Neuronal stem cell (in vitro differentiated cells): ENCODE measurements around the gene GPR65. TPM values are rescaled to one million over a fixed set of nuclear protein-coding genes. Genes with fewer than 3 reads are reported as not detected.

Experiments
- DNase-seq: peaks from one replicate; pipeline ENCODE4 v3.0.0-alpha.2; 2013; ENCODE audit warnings: low spot score
- H2AFZ ChIP-seq: one replicate; pipeline ENCODE4 v1.6.1; 2013; ENCODE audit warnings: mild to moderate bottlenecking, low read length, inconsistent platforms
- H2AK5ac ChIP-seq: 2 replicates; pipeline ENCODE4 v1.6.1; 2013; ENCODE audit warnings: low read depth, mild to moderate bottlenecking, inconsistent platforms, low read length, moderate library complexity, mixed read lengths
- H2BK120ac ChIP-seq: 2 replicates; pipeline ENCODE4 v1.6.1; 2013; ENCODE audit warnings: low read depth, mild to moderate bottlenecking, inconsistent platforms, low read length, moderate library complexity, mixed read lengths
- H2BK12ac ChIP-seq: one replicate; pipeline ENCODE4 v1.6.1; 2013; ENCODE audit warnings: low read length, inconsistent platforms
- H2BK15ac ChIP-seq: 2 replicates; pipeline ENCODE4 v1.6.1; 2013; ENCODE audit warnings: mild to moderate bottlenecking, low read length, inconsistent platforms, mixed read lengths
- H2BK5ac ChIP-seq: one replicate; pipeline ENCODE4 v1.6.1; 2013; ENCODE audit warnings: inconsistent platforms, mild to moderate bottlenecking, low read length, moderate library complexity
- H3K14ac ChIP-seq: one replicate; pipeline ENCODE4 v1.6.1; 2013; ENCODE audit warnings: low read length, inconsistent platforms
- H3K18ac ChIP-seq: 2 replicates; pipeline ENCODE4 v1.6.1; 2013; ENCODE audit warnings: low read length, inconsistent platforms
- H3K23ac ChIP-seq: 2 replicates; pipeline ENCODE4 v1.6.1; 2013; ENCODE audit warnings: low read depth, mild to moderate bottlenecking, mixed read lengths, low read length, inconsistent platforms; ENCODE audit not compliant: poor library complexity
- H3K27ac ChIP-seq: replicated peaks from 3 replicates; pipeline ENCODE4 v1.5.1; 2013; ENCODE audit warnings: low read length, inconsistent platforms
- H3K27me3 ChIP-seq, 3 experiments: 2 replicates each; pipeline ENCODE4 v1.6.1; 2013; ENCODE audit warnings: low read length in 3 of 3, mild to moderate bottlenecking in 2 of 3, inconsistent platforms in 1 of 3, low read depth in 1 of 3, mixed read lengths in 1 of 3, moderate library complexity in 1 of 3; ENCODE audit not compliant: control insufficient read depth in 3 of 3, insufficient read depth in 3 of 3
- H3K36me3 ChIP-seq, 2 donors: replicated peaks in 1 of 2; 2 replicates each; pipeline ENCODE4 v1.6.1; 2013; ENCODE audit warnings: low read length in 2 of 2; ENCODE audit not compliant: control insufficient read depth in 2 of 2, insufficient read depth in 2 of 2
- H3K4ac ChIP-seq: 2 replicates; pipeline ENCODE4 v1.6.1; 2013; ENCODE audit warnings: inconsistent platforms, mild to moderate bottlenecking, low read length, moderate library complexity
- H3K4me1 ChIP-seq, 2 donors: 1 replicate in 1 of 2; 2 replicates in 1 of 2; pipeline ENCODE4 v1.6.1; 2013; ENCODE audit warnings: low read length in 2 of 2, low read depth in 1 of 2; ENCODE audit not compliant: control insufficient read depth in 2 of 2, insufficient read depth in 1 of 2
- H3K4me2 ChIP-seq: one replicate; pipeline ENCODE4 v1.6.1; 2013; ENCODE audit warnings: mild to moderate bottlenecking, low read length, inconsistent platforms; ENCODE audit not compliant: insufficient read depth, poor library complexity, severe bottlenecking
- H3K4me3 ChIP-seq, 2 donors: 2 replicates each; pipeline ENCODE4 v1.5.1; 2013; ENCODE audit warnings: low read length in 2 of 2, mild to moderate bottlenecking in 2 of 2, inconsistent platforms in 1 of 2, moderate library complexity in 1 of 2
- H3K79me1 ChIP-seq: one replicate; pipeline ENCODE4 v1.6.1; 2013; ENCODE audit warnings: low read depth, mild to moderate bottlenecking, inconsistent platforms, low read length, moderate library complexity
- H3K9ac ChIP-seq: one replicate; pipeline ENCODE4 v1.6.1; 2013; ENCODE audit warnings: mild to moderate bottlenecking, low read depth, low read length, inconsistent platforms; ENCODE audit not compliant: poor library complexity
- H3K9me3 ChIP-seq, 2 donors: replicated peaks in 1 of 2; 2 replicates each; pipeline versions ENCODE3 to v1.6.1; 2013; ENCODE audit warnings: low read length in 2 of 2, mild to moderate bottlenecking in 2 of 2, inconsistent platforms in 1 of 2, low read depth in 1 of 2, mixed read lengths in 1 of 2, moderate library complexity in 1 of 2; ENCODE audit not compliant: control insufficient read depth in 2 of 2, insufficient read depth in 1 of 2
- H4K8ac ChIP-seq: one replicate; pipeline ENCODE4 v1.6.1; 2013; ENCODE audit warnings: low read depth, mild to moderate bottlenecking, inconsistent platforms, low read length, moderate library complexity
- H4K91ac ChIP-seq: one replicate; pipeline ENCODE4 v1.6.1; 2013; ENCODE audit warnings: low read length, low read depth, mild to moderate bottlenecking, inconsistent platforms; ENCODE audit not compliant: poor library complexity
- WGBS, 2 donors: extraction: QIAGEN DNeasy Blood & Tissue Kit; methylation state at CpG; one replicate each; pipeline ENCODE4 v1.1.7; 2013; ENCODE audit warnings: missing lambda C conversion rate in 2 of 2, mixed read lengths in 1 of 2; ENCODE audit not compliant: insufficient read length in 2 of 2, insufficient replicate concordance in 1 of 2; ENCODE audit errors: extremely low coverage in 2 of 2; 5-methylcytosine and 5-hydroxymethylcytosine counted together
- small RNA-seq: library from polyadenylated mRNA; stranded (forward); fragments of <200 nt; extraction: miRNeasy Mini kit (QIAGEN cat#:217004); gene quantifications from one replicate; pipeline ENCODE3, GENCODE V24; 2013; ENCODE audit not compliant: insufficient read depth

The GPR65 gene

DNA sequence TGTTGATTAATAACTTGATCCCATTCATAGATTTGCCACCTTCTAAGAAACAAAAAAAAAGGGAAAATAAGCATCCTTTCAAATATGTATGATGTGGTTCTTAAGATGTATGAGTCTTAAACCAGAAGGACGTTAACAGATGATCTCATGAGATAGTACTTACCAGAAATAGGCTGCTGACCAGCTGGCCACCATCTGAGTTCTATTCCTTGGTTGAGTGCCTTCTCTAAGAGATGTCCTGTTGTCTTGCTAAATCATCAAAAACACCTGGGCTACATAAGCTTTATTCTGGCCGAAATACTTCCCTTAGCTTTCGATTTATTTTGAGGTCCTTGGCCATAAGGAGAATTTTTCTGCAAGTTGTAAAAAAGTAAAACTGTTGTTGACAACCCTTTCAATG lies 55.6 kb downstream of the GPR65 start:
- Histone ChIP-seq H2BK5ac (no peak overlapping the region), H3K36me3 (no peaks in the 10 kb centered on the region), H3K27me3 (no peaks in the 10 kb centered on the region), H3K4ac (no peak overlapping the region), H2BK12ac (no peak overlapping the region), H4K8ac (no peak overlapping the region), H2BK15ac (no peak overlapping the region), H3K4me1 (no peaks in the 10 kb centered on the region), H3K9ac (no peak overlapping the region), H3K27ac (no peak overlapping the region), H4K91ac (no peak overlapping the region), H3K4me3 (no peak overlapping the region), H3K18ac (no peak overlapping the region), H3K23ac (no peak overlapping the region), H2BK120ac (no peak overlapping the region), H3K79me1 (no peaks in the 10 kb centered on the region), H3K14ac (no peak overlapping the region), H3K9me3 (no peaks in the 10 kb centered on the region), H2AFZ (no peak overlapping the region), H3K4me2 (no peak overlapping the region), H2AK5ac (no peak overlapping the region)
- DNase-seq, result no peak
- WGBS, 2 donors, result no CpG with 5 or more reads among the region's 3 CpGs

DNA sequence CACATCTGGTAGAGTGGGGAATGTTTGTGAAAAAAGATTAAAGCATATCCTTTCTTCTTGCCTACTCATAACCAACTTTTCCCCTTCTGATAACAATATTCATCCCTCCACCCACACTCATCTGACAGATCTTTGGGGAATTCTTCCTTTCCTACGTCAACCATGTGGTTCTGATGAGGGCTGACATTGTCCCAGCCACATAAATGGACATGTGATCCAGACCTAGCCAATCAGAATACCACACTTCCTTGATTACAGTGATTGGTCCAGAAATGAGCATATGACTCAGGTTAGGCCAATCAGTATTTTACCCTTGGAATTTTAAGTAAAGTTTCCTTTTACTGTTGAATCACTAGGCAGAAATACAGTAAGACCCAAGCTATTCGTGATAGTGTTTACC lies 58.9 kb downstream of the GPR65 start:
- Histone ChIP-seq H3K9ac (no peak overlapping the region), H4K91ac (no peak overlapping the region), H2BK120ac (no peak overlapping the region), H3K14ac (no peak overlapping the region), H3K27me3 (no peaks in the 10 kb centered on the region), H2AFZ (peak overlapping the region; percentile 3), H2BK15ac (no peak overlapping the region), H3K79me1 (no peaks in the 10 kb centered on the region), H2BK5ac (no peak overlapping the region), H3K4me3 (no peak overlapping the region), H3K18ac (no peak overlapping the region), H3K4me1 (no peaks in the 10 kb centered on the region), H2BK12ac (no peak overlapping the region), H3K36me3 (no peaks in the 10 kb centered on the region), H3K9me3 (no peaks in the 10 kb centered on the region), H4K8ac (no peak overlapping the region), H3K4ac (no peak overlapping the region), H3K4me2 (no peak overlapping the region), H3K27ac (no peak overlapping the region), H3K23ac (no peak overlapping the region), H2AK5ac (no peak overlapping the region)
- no peak for DNase-seq
- no CpG with 5 or more reads among the region's 2 CpGs for WGBS, 2 donors

Small RNAs within 50 kb of the gene (small RNA-seq; reads per million reads assigned to genes)
- not detected for gene RNU6-835P
